Left lung (tissue), 10 donors: ENCODE results near the gene FADS2. TPM values are rescaled to one million over a fixed set of nuclear protein-coding genes. Genes with fewer than 3 reads are reported as not detected.

Experiments
- ATAC-seq: fragments of 200-7000 bp; cut with Tn5 transposase; one replicate; pipeline ENCODE4 v1.9.1; 2020; ENCODE audit warnings: moderate library complexity
- DNase-seq, 4 donors: peaks; one replicate each; pipeline ENCODE4 v3.0.0-alpha.2; 2013 to 2020
- H3K27ac ChIP-seq, 2 donors: fragments of 200-600 bp; sonication (generic) in 1 of 2; one replicate each; pipeline versions ENCODE4 v1.5.0 to v1.8.0; 2020 to 2021
- H3K27me3 ChIP-seq, 2 donors: fragments of 200-600 bp; sonication (generic) in 1 of 2; one replicate each; pipeline versions ENCODE4 v1.5.0 to v1.8.0; 2020 to 2021
- H3K36me3 ChIP-seq, 2 donors: fragments of 200-600 bp; sonication (generic) in 1 of 2; one replicate each; pipeline versions ENCODE4 v1.5.0 to v1.8.0; 2020 to 2021
- H3K4me1 ChIP-seq, 2 donors: fragments of 200-600 bp; one replicate each; pipeline ENCODE4 v1.8.0; 2021
- H3K4me3 ChIP-seq, 2 donors: fragments of 200-600 bp; sonication (generic) in 1 of 2; one replicate each; pipeline versions ENCODE4 v1.5.0 to v1.8.0; 2020 to 2021; ENCODE audit warnings: mild to moderate bottlenecking in 1 of 2
- H3K9me3 ChIP-seq, 2 donors: fragments of 200-600 bp; sonication (generic) in 1 of 2; one replicate each; pipeline versions ENCODE4 v1.5.0 to v1.8.0; 2020 to 2021
- intact Hi-C, 2 donors: fragments of 100-400 bp; cut with DNase I; formaldehyde crosslinking; loops; one replicate each; pipeline versions ENCODE4 v1.11.2 to v1.14.2; 2022
- polyA plus RNA-seq, 6 donors: library from polyadenylated mRNA; unstranded; fragments of 120-200 nt; gene quantifications; one replicate each; pipeline ENCODE4 v1.2.1, GENCODE V29; 2013; ENCODE audit not compliant: insufficient read length in 6 of 6
- total RNA-seq, 2 donors: library from RNA; stranded (reverse); fragmentation: NEBNext Ultra II Directional; extraction: Animal tissue kit (Norgen Biotek cat#: 25700); gene quantifications; one replicate each; pipeline ENCODE4 v1.2.1, GENCODE V29; 2021
- TF ChIP-seq, protein P1 (sequence below), 2 donors: fragments of 200-600 bp; sonication (generic) in 1 of 2; IDR thresholded peaks; one replicate each; pipeline versions ENCODE4 v1.5.0 to v1.8.0; 2021; ENCODE audit warnings: antibody characterized with exemption in 2 of 2
- donor health status: DM: no; HTN: yes; CAD: no.
- donor health status: DM: no; HTN: no; CAD: no.

Gene FADS2
- total and polyA plus RNA-seq, 8 donors, result 45.4 to 295 (median 94.9) TPM

DNA sequence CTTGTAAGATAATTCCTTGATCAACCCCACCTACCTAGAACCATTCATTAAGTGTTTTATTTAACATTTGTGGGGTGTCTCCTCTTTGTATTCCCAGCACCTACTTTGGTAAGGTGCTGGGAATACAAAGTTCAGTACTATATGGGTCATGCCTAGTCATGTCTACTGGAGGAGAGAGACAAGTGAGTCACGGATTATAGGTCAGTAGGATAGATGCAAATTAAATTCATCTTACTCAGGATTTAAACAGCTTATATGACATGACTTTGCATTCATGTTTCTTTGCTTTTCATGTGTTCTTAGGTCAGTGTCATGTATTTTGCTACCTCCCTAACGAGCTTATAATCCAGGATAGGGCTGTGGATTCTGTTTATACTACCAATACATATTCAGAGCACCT is 7.9 kb upstream of the FADS2 start:
- Histone ChIP-seq H3K4me3 (no peak overlapping the region), H3K36me3 (no peaks in the 10 kb centered on the region), H3K4me1 (peaks cover 3 to 20% of the 10 kb centered on the region in 2 donors), H3K27me3 (peaks cover 0 to 24% of the 10 kb centered on the region in 2 donors), H3K27ac (no peak overlapping the region), H3K9me3 (no peaks in the 10 kb centered on the region)
- TF ChIP-seq, protein P1, sequence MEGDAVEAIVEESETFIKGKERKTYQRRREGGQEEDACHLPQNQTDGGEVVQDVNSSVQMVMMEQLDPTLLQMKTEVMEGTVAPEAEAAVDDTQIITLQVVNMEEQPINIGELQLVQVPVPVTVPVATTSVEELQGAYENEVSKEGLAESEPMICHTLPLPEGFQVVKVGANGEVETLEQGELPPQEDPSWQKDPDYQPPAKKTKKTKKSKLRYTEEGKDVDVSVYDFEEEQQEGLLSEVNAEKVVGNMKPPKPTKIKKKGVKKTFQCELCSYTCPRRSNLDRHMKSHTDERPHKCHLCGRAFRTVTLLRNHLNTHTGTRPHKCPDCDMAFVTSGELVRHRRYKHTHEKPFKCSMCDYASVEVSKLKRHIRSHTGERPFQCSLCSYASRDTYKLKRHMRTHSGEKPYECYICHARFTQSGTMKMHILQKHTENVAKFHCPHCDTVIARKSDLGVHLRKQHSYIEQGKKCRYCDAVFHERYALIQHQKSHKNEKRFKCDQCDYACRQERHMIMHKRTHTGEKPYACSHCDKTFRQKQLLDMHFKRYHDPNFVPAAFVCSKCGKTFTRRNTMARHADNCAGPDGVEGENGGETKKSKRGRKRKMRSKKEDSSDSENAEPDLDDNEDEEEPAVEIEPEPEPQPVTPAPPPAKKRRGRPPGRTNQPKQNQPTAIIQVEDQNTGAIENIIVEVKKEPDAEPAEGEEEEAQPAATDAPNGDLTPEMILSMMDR (IDR thresholded peaks at IDR 0.05), result no peak
- ATAC-seq, result no peak
- intact Hi-C loops, result no loop called here
- no peak for DNase-seq

DNA sequence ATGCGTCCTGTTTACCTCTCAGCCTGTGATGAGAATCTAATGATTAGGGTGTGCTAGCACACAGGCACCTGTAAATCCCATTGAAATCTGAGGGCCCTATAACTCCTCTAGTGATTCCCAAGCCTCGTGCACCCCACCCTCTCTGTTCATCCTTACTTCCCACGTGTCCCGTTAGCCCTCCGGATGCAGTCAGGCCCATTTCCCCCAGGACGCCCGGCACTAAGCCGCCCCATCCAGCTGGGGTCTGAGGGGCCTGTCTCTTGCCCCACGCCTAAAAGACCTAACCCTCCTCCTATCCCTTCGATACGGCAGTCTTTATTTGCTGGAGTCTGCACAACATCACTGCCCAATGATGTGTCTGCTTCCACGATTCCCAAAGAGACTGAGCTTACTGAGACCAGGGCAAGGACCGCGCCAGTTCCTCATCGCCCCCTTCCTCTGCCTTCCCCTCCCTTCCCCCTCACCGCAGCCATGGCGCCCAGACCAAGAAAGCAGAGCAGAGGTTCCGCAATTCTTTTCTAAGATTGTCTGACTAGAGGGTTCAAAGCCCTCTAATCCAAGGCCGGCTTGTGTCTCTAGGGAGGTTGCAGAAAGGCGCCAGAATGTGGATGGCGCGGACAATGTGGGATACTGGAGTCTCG is 1.1 kb upstream of the FADS2 start:
- TF ChIP-seq, protein P1 (IDR thresholded peaks at IDR 0.05), result no peak
- peaks cover 20 to 53% of the 10 kb centered on the region in 2 donors for H3K4me1 ChIP-seq
- intact Hi-C loops, result no loop called here
- H3K36me3 ChIP-seq, result no peaks in the 10 kb centered on the region
- H3K27me3 ChIP-seq, result peaks cover 0 to 29% of the 10 kb centered on the region in 2 donors
- no peaks in the 10 kb centered on the region for H3K9me3 ChIP-seq
- DNase-seq (peak in 1 of 4 donors; percentile 23), ATAC-seq (peak; percentile 2)
- peak overlapping the region; percentile 45 to 76 for H3K4me3 ChIP-seq
- peak overlapping the region; percentile 86 to 92 for H3K27ac ChIP-seq

DNA sequence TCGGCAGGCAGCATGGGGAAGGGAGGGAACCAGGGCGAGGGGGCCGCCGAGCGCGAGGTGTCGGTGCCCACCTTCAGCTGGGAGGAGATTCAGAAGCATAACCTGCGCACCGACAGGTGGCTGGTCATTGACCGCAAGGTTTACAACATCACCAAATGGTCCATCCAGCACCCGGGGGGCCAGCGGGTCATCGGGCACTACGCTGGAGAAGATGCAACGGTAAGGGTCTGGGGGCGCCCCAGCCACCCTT is 204 bp downstream of the FADS2 start:
- Histone ChIP-seq H3K27ac (peak overlapping the region; percentile 86 to 92), H3K4me3 (peak overlapping the region; percentile 45 to 76), H3K9me3 (no peaks in the 10 kb centered on the region), H3K4me1 (peaks cover 20 to 56% of the 10 kb centered on the region in 2 donors), H3K36me3 (no peaks in the 10 kb centered on the region), H3K27me3 (peaks cover 0 to 29% of the 10 kb centered on the region in 2 donors)
- intact Hi-C loops, result no loop called here
- no peak for ATAC-seq
- DNase-seq, result no peak
- TF ChIP-seq, protein P1 (IDR thresholded peaks at IDR 0.05), result no peak

DNA sequence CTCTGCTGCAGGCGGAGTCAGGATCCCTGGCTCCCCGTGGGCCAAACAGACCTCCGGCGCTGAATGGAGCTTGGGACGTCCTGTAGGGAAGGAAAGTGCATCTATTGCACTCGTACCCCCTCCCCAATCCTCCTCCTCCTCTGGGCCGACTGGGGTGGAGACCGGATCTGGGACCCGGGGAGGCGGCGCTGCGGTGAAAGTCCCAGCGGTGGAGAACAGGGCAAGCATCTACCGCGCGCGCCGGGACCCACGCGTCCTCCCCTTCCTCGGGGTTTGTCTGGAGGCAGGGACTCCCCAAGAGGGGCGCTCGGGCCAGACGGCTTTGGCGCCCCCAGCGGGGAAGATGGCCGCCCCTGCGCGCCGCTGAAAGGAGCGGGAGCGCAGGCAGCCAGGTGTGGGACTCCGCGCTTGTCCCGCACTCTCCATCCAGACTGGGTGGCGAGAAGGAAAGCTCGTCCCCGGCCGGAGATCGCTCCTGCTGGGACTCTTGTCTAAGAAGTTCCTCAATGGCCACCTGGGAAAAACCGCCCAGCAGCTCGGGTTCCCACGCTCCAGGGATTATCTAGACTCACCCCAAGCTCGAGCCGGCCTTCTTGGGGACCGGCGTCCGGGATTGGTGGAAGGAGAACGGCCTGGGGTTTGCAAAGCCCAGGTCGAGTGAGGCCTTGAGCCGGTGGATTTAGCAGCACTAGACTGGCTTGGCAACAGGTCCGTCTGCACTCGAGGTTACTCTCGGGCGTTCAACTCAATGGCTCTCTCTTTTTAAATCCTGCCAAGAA is 718 bp downstream of the FADS2 start:
- Histone ChIP-seq H3K27me3 (peaks cover 0 to 29% of the 10 kb centered on the region in 2 donors), H3K4me3 (peak overlapping the region; percentile 45 to 76), H3K9me3 (no peaks in the 10 kb centered on the region), H3K27ac (peak overlapping the region; percentile 86 to 92), H3K36me3 (no peaks in the 10 kb centered on the region), H3K4me1 (peaks cover 20 to 61% of the 10 kb centered on the region in 2 donors)
- intact Hi-C loops, result no loop called here
- TF ChIP-seq, protein P1 (IDR thresholded peaks at IDR 0.05), result peak; percentile 36 to 39
- DNase-seq (peak; percentile 30 to 85 (median 52)), ATAC-seq (peak; percentile 48)

DNA sequence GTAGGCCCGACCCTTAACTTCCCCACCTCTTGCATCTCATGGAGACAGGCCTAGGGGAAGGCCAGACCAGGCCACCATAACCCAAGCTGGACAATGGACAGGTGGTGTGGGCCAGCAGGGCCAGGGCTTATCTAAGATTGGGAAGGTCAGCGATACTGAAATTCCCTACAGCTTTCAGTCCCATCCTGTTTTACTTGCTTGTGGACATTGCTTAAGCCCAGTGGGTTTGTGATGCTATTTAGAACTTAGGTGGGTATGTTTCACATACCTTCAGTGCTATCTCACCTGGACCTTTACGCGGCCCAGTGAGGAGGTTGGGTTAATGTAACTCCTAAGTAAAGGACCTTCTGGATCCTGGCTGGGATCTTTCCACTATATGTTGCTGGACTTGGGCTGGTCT is 1.7 kb downstream of the FADS2 start:
- Histone ChIP-seq H3K27me3 (peaks cover 0 to 29% of the 10 kb centered on the region in 2 donors), H3K27ac (no peak overlapping the region), H3K36me3 (no peaks in the 10 kb centered on the region), H3K4me3 (peak overlapping the region; percentile 45 to 76), H3K9me3 (no peaks in the 10 kb centered on the region), H3K4me1 (peaks cover 20 to 71% of the 10 kb centered on the region in 2 donors)
- TF ChIP-seq, protein P1 (IDR thresholded peaks at IDR 0.05), result no peak
- DNase-seq (no peak), ATAC-seq (no peak)
- intact Hi-C loops, result no loop called here
